Fibroblast of lung (primary cell): ENCODE data around the gene LOC128125822.

Experiments
- CTCF ChIP-seq, 2 donors: IDR thresholded peaks in 1 of 2; conservative IDR thresholded peaks in 1 of 2; 1 replicate in 1 of 2; 2 replicates in 1 of 2; pipeline ENCODE4 v1.5.1; 2011 to 2012; ENCODE audit warnings: low read length in 2 of 2, control low read depth in 1 of 2, inconsistent platforms in 1 of 2, low read depth in 1 of 2, mild to moderate bottlenecking in 1 of 2
- EZH2 ChIP-seq: IDR thresholded peaks from 2 replicates; pipeline ENCODE4 v1.5.1; 2012; ENCODE audit warnings: low read length, control low read depth, mild to moderate bottlenecking; ENCODE audit errors: missing control alignments

- TF ChIP-seq EZH2 (no peak), CTCF (conservative IDR thresholded peaks at IDR 0.05 in 1 of 2, IDR thresholded peaks at IDR 0.05 in 1 of 2; ENCODE audit: low read depth in 1 of 2, low read length in 2 of 2) (no peak)
Observed at GRCh38 chr6:63576985-63577712, 4.9 kb downstream of the LOC128125822 start.
